HEK293T (cell line): ENCODE measurements around the gene CYB5R3.

Experiments used
- CTCF ChIA-PET: fragments of 350-600 bp; formaldehyde crosslinking; extraction: SDS; loops from one replicate; lab custom pipeline; 2021; ENCODE audit warnings: antibody characterized with exemption, inconsistent platforms; lab: Yijun Ruan, JAX
- POLR2A ChIA-PET: fragments of 350-600 bp; formaldehyde crosslinking; extraction: SDS; loops from one replicate; lab custom pipeline; 2020; ENCODE audit warnings: antibody characterized with exemption, inconsistent platforms; lab: Yijun Ruan, JAX
- DNase-seq: peaks from one replicate; pipeline ENCODE4 v3.0.0; 2012; ENCODE audit warnings: mixed read lengths; ENCODE audit errors: extremely low spot score
- ARNT ChIP-seq: fragments of 450-650 bp; IDR thresholded peaks from 2 replicates; pipeline ENCODE4 v1.6.1; 2017; ENCODE audit warnings: mild to moderate bottlenecking
- BHLHE40 ChIP-seq: fragments of 450-650 bp; IDR thresholded peaks from 2 replicates; pipeline ENCODE4 v1.6.1; 2016; ENCODE audit warnings: mild to moderate bottlenecking, moderate library complexity, borderline replicate concordance
- CTBP1 ChIP-seq: fragments of 450-650 bp; IDR thresholded peaks from 2 replicates; pipeline ENCODE4 v1.6.1; 2016; ENCODE audit warnings: borderline replicate concordance
- ELF4 ChIP-seq: fragments of 450-650 bp; IDR thresholded peaks from 2 replicates; pipeline ENCODE4 v1.6.1; 2017; ENCODE audit warnings: antibody characterized with exemption
- FOXA1 ChIP-seq: fragments of 450-650 bp; IDR thresholded peaks from 2 replicates; pipeline ENCODE4 v1.6.1; 2016; ENCODE audit warnings: mild to moderate bottlenecking
- FOXK2 ChIP-seq: fragments of 450-650 bp; IDR thresholded peaks from 2 replicates; pipeline ENCODE4 v1.6.1; 2016; ENCODE audit warnings: mild to moderate bottlenecking
- FOXM1 ChIP-seq: fragments of 450-650 bp; IDR thresholded peaks from 2 replicates; pipeline ENCODE4 v1.6.1; 2017; ENCODE audit warnings: mild to moderate bottlenecking, borderline replicate concordance
- HDGF ChIP-seq: fragments of 450-650 bp; IDR thresholded peaks from 2 replicates; pipeline ENCODE4 v1.6.1; 2017; ENCODE audit warnings: antibody characterized with exemption, borderline replicate concordance
- L3MBTL2 ChIP-seq: fragments of 450-650 bp; conservative IDR thresholded peaks from 2 replicates; pipeline ENCODE4 v1.6.1; 2016; ENCODE audit warnings: mild to moderate bottlenecking
- LEF1 ChIP-seq: fragments of 450-650 bp; IDR thresholded peaks from 2 replicates; pipeline ENCODE4 v1.6.1; 2017; ENCODE audit warnings: mild to moderate bottlenecking, borderline replicate concordance
- NFRKB ChIP-seq: fragments of 450-650 bp; IDR thresholded peaks from 2 replicates; pipeline ENCODE4 v1.6.1; 2016; ENCODE audit warnings: mild to moderate bottlenecking, moderate library complexity
- PKNOX1 ChIP-seq: fragments of 450-650 bp; IDR thresholded peaks from 2 replicates; pipeline ENCODE4 v1.6.1; 2016
- SP1 ChIP-seq: fragments of 450-650 bp; IDR thresholded peaks from 2 replicates; pipeline ENCODE4 v1.6.1; 2017
- SUZ12 ChIP-seq: fragments of 450-650 bp; IDR thresholded peaks from 2 replicates; pipeline ENCODE4 v1.6.1; 2016; ENCODE audit warnings: mild to moderate bottlenecking
- TARDBP ChIP-seq: fragments of 450-650 bp; IDR thresholded peaks from 2 replicates; pipeline ENCODE4 v1.6.1; 2016
- ZNF384 ChIP-seq: fragments of 450-650 bp; IDR thresholded peaks from 2 replicates; pipeline ENCODE4 v1.6.1; 2016

The CYB5R3 gene

GRCh38 chr22:42655693-42656092 lies 6.5 kb upstream of the CYB5R3 start:
- ChIA-PET CTCF (no interaction called here), POLR2A (interaction anchor here (0.6 to 0.7 kb wide), 2 partner anchors 9 to 199 kb away, joined by 3 to 4 read pairs; no protein-coding TSS in a partner anchor)
- TF ChIP-seq SP1 = no peak
- no peak for TF ChIP-seq ZNF384
- TF ChIP-seq CTBP1 = no peak
- no peak for TF ChIP-seq FOXK2
- no peak for TF ChIP-seq L3MBTL2
- no peak for TF ChIP-seq ARNT
- TF ChIP-seq ELF4 = no peak
- DNase-seq = no peak

- TF ChIP-seq FOXA1 (no peak), L3MBTL2 (no peak), CTBP1 (no peak), BHLHE40 (no peak), SP1 (no peak), FOXM1 (no peak), LEF1 (no peak), ELF4 (no peak), ARNT (no peak), FOXK2 (no peak)
- peak; percentile 3 for DNase-seq
- ChIA-PET CTCF (interaction anchor here (0.6 to 1.1 kb wide), 2 partner anchors 33 to 213 kb away, joined by 3 to 5 read pairs; no protein-coding TSS in a partner anchor), POLR2A (interaction anchor here (1.2 kb wide), 1 partner anchor 39 kb away, joined by 3 read pairs; the partner anchor contains the start of gene POLDIP3)
Measured at GRCh38 chr22:42654436-42655073, 5.4 kb upstream of the CYB5R3 start.

GRCh38 chr22:42653999-42654398 lies 4.8 kb upstream of the CYB5R3 start:
- TF ChIP-seq FOXM1 (no peak), SUZ12 (no peak), FOXK2 (no peak), L3MBTL2 (no peak), LEF1 (no peak)
- CTCF ChIA-PET = interaction anchor here (1.1 kb wide), 1 partner anchor 214 kb away, joined by 3 read pairs; no protein-coding TSS in a partner anchor
- no peak for DNase-seq

GRCh38 chr22:42651134-42651533 lies 1.9 kb upstream of the CYB5R3 start:
- POLR2A ChIA-PET = interaction anchor here (3.5 kb wide), 1 partner anchor 36 kb away, joined by 24 read pairs; the partner anchor contains the start of gene POLDIP3
- CTCF ChIA-PET = interaction anchor here (0.7 kb wide), 2 partner anchors 14 to 113 kb away, joined by 3 to 7 read pairs; no protein-coding TSS in a partner anchor
- no peak for DNase-seq
- TF ChIP-seq L3MBTL2 (no peak), CTBP1 (no peak), FOXM1 (no peak), FOXA1 (no peak), NFRKB (no peak), ZNF384 (no peak), BHLHE40 (no peak), PKNOX1 (no peak)

More at GRCh38 chr22:42653999-42654398, 4.8 kb upstream of the CYB5R3 start:
- POLR2A ChIA-PET = interaction anchor here (1.2 kb wide), 1 partner anchor 39 kb away, joined by 3 read pairs; the partner anchor contains the start of gene POLDIP3

- no peak for DNase-seq
- TF ChIP-seq ARNT (no peak), FOXA1 (no peak), ZNF384 (no peak), ELF4 (no peak), PKNOX1 (no peak), TARDBP (no peak), CTBP1 (no peak), SUZ12 (no peak), FOXM1 (no peak)
- POLR2A ChIA-PET = interaction anchor here (0.8 to 3.8 kb wide), 10 partner anchors 11 to 539 kb away, joined by 3 to 24 read pairs (median 4); partner anchors contain the start of genes ATP5MGL and POLDIP3
- CTCF ChIA-PET = interaction anchor here (1.1 kb wide), 1 partner anchor 25 kb away, joined by 3 read pairs; no protein-coding TSS in a partner anchor
Measured at GRCh38 chr22:42648368-42649245, 585 bp downstream of the CYB5R3 start.

- no peak for TF ChIP-seq PKNOX1
- TF ChIP-seq FOXK2 = no peak
- TF ChIP-seq ZNF384 = no peak
- no peak for TF ChIP-seq SUZ12
- TF ChIP-seq BHLHE40 = no peak
- no peak for TF ChIP-seq L3MBTL2
- TF ChIP-seq ELF4 = no peak
- no peak for TF ChIP-seq HDGF
- no peak for TF ChIP-seq NFRKB
- TF ChIP-seq LEF1 = no peak
- TF ChIP-seq SP1 = no peak
- no peak for TF ChIP-seq TARDBP
- TF ChIP-seq CTBP1 = no peak
- no peak for TF ChIP-seq ARNT
- TF ChIP-seq FOXA1 = no peak
- TF ChIP-seq FOXM1 = no peak
- DNase-seq = no peak
- ChIA-PET POLR2A (interaction anchor here (1.9 to 3.8 kb wide), 4 partner anchors 10 to 50 kb away, joined by 9 to 24 read pairs (median 16); partner anchors contain the start of genes ATP5MGL and POLDIP3), CTCF (no interaction called here)
Measured at GRCh38 chr22:42648017-42648367, 1.2 kb downstream of the CYB5R3 start.
